Stimulated activated CD8-positive, alpha-beta memory T cell treated with anti-CD3 and anti-CD28 coated beads, Interleukin-12 subunit alpha, Interleukin-12 subunit beta, amount 100 ng/mL, for 4 hours (primary cell): ENCODE data around the gene ITCH.
"Not testable (repeated sequence)": the region's sequence is repeated elsewhere in the genome, so short reads cannot be mapped to it uniquely, and the experiment has no call there.

Experiments used
- DNase-seq: peaks from one replicate; pipeline ENCODE4 v3.0.0-alpha.2; 2020; ENCODE audit warnings: low read depth

ITCH gene

GRCh38 chr20:34377072-34377847 is 14.2 kb downstream of the ITCH start:
- DNase-seq = no peak

DNA sequence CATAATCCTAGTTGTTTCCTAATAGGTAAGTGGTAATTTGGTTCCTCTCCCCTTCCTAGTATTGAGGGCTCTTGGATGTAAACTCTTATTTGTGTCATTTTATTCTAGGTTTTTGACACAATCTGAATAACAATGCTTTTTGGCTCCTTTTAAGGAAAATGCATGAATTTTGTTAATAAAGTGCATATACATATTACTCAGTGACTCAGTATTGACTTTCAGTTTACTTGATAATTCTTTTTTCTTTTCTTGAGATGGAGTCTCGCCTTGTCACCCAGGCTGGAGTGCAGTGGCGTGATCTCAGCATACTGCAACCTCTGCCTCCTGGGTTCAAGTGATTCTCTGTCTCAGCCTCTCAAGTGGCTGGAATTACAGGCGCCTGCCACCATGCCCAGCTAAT is 19.1 kb downstream of the ITCH start:
- no peak for DNase-seq

- DNase-seq = not testable (repeated sequence)
These were observed 19.9 kb downstream of the ITCH start for GRCh38 chr20:34382877-34383455.

DNA sequence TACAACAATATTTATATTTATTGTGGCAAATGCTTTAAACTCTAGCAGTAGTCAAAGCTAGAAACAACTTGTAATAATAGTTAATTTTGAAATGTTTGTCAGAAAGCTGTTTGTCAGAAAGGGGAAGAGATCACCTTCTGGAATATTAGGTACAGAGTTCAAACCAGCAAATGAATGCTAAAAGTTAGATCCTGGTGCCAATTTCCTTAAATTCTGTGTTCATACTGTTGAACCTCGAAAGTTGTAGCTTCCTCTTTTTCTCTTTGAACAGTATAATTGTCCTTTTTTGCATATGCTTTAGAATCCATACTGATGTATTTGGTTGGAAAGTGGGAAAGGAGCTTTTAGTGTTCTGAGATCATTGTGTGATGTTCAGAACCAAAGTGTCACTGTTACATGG is 22.4 kb downstream of the ITCH start:
- DNase-seq = no peak

GRCh38 chr20:34388000-34388399 is 24.9 kb downstream of the ITCH start:
- no peak for DNase-seq

- no peak for DNase-seq
These were observed 25.6 kb downstream of the ITCH start for GRCh38 chr20:34388678-34389077.

DNA sequence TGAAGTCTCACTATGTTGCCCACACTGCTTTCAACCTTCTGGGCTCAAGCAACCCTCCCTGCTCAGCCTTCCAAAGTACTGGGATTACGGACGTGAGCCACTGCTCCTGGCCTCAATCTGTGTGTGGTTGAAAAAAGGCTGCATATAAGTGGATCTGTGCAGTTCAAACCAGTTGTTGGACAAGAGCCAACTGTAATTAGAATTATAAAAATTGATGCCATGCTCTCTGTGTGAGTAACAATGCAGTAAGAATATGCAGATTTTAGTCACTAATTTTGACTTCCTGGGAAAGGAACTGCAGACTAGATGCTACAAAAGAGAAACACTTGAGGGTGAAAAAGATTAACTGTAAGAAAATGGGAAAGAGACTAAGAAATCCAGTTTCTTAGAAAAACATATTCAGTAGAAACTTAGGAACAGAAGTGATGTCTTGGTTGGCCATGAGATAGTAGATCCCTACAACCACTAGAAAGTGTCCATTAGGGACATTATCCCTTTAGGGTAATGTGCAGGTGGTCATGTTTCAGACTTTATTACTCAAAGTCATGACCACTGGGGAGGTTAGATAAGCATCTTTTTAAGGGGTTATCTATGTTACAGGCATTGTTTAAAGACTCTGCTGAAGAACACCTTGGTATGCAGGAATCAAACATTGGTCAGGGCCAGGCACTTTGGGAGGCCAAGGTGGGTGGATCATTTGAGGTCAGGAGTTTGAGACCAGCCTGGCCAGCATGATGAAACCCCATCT is 26.3 kb downstream of the ITCH start:
- DNase-seq = no peak

- no peak for DNase-seq
These were observed 27.0 kb downstream of the ITCH start for GRCh38 chr20:34389954-34390555.

- DNase-seq = no peak
These were observed 33.3 kb downstream of the ITCH start for GRCh38 chr20:34396408-34396807.

GRCh38 chr20:34397096-34397495 is 34.0 kb downstream of the ITCH start:
- DNase-seq = no peak

- not testable (repeated sequence) for DNase-seq
These were observed 37.7 kb downstream of the ITCH start for GRCh38 chr20:34400776-34401175.

GRCh38 chr20:34401741-34402455 is 38.8 kb downstream of the ITCH start:
- DNase-seq = no peak

GRCh38 chr20:34402461-34402860 is 39.4 kb downstream of the ITCH start:
- DNase-seq = no peak

DNA sequence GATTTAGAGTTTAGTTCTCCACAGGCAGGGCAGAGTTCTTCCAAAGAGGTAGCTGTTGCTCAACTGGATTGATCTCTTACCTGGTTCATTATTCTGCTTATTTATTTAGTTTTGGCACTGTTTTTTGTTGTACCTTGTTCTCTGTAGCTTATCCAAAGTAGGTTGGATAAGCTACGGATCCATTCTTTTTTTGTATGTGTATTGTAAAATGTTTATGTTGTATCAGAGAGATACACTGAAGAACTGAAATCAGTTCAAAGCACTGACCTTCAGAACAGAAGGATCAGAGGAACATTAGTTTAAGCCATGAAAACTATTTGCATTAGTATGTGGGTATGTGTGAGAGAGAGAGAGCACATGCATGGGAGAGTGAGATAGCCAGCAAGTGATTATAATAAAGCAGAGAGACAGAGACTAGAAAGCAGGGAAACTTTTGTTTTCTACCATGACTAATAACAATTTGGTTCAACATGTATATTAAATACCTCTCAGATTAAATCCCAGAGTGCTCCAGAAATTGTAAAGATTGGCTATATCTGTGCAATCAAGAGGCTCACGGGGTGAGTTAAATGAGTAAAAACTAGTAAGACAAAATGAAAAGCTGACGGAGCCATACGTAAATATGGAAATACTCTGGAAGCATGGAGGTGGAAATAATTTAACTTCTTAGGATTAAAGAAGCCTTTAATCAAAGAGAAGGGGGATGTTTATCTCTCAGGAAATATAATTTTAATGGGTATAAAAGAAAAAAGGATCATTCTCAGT is 40.2 kb downstream of the ITCH start:
- no peak for DNase-seq

GRCh38 chr20:34403908-34404307 is 40.8 kb downstream of the ITCH start:
- DNase-seq = no peak

GRCh38 chr20:34404803-34405202 is 41.7 kb downstream of the ITCH start:
- no peak for DNase-seq

DNA sequence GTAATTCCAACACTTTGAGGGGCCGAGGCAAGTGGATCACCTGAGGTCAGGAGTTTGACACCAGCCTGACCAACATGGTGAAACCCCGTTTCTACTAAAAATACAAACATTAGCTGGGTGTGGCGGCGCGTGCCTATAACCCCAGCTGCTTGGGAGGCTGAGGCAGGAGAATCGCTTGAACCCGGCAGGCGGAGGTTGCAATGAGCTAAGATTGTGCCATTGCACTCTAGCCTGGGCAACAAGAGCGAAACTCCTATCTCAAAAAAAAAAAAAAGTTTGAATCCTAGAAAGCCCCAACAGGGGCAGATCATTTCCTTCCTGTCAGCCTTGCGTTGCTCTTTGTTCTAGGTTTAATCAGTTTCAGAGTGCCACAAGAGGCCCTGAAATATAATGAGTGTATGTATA is 42.2 kb downstream of the ITCH start:
- not testable (repeated sequence) for DNase-seq

DNA sequence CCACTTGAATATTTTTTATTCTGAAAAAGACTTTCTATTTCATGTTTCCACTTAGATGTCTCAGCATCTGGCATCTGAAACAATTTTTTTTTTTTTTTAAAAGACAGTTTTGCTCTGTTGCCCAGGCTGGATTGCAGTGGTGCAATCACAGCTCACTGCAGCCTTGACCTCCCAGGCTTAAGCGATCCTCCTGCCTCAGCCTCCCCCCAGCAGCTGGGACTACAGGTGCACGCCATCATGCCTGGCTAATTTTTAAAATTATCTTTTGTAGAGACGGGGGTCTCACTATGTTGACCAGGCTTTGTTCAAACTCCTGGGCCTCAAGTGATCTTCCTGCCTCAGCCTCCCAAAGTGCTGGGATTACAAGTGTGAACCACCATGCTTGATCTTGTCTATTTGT is 42.9 kb downstream of the ITCH start:
- DNase-seq = not testable (repeated sequence)

- DNase-seq = no peak
These were observed 44.9 kb downstream of the ITCH start for GRCh38 chr20:34407962-34408474.

- DNase-seq = no peak
These were observed 47.3 kb downstream of the ITCH start for GRCh38 chr20:34410336-34410735.

DNA sequence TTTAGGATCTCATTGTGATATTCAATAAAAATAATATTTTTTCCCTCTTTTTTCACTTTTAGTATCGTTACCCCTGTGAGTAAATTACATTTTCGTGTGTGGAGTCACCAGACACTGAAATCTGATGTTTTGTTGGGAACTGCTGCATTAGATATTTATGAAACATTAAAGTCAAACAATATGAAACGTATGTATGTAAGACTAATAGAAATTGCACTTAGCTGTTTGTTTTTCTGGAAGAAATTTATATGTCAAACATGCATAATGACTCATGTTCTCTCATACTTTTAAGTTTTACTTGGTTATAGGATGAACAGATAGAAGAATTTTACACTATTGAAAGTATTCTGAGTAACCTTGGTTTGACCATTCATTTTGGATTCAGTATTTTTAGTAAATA is 49.4 kb downstream of the ITCH start:
- no peak for DNase-seq
